Transverse colon (tissue), 4 donors: Measurements from ENCODE around the gene EZR. TPM values are rescaled to one million over a fixed set of nuclear protein-coding genes. Genes with fewer than 3 reads are reported as not detected.
A peak's percentile ranks its signal among the peaks of the same experiment; 100 is the strongest.

ENCODE experiments used
- DNase-seq: peaks from one replicate; pipeline ENCODE4 v3.0.0-alpha.2; 2019
- H3K27ac ChIP-seq, 4 donors: fragments of 200-600 bp; sonication (generic); 2 replicates each; pipeline ENCODE4 v1.5.1; 2016 to 2018; ENCODE audit warnings: inconsistent platforms in 4 of 4
- H3K27me3 ChIP-seq: fragments of 200-600 bp; sonication (generic); 2 replicates; pipeline ENCODE4 v1.5.1; 2017; ENCODE audit warnings: inconsistent platforms
- H3K36me3 ChIP-seq, 4 donors: fragments of 200-600 bp; sonication (generic); 2 replicates each; pipeline ENCODE4 v1.5.1; 2017 to 2019; ENCODE audit warnings: inconsistent platforms in 4 of 4
- H3K4me1 ChIP-seq, 4 donors: fragments of 200-600 bp; sonication (generic); 2 replicates each; pipeline ENCODE4 v1.5.1; 2017 to 2020; ENCODE audit warnings: inconsistent platforms in 4 of 4
- H3K4me3 ChIP-seq, 4 donors: fragments of 200-600 bp; sonication (generic); 1 replicate in 1 of 4; 2 replicates in 3 of 4; pipeline versions ENCODE4 v1.5.1 to v1.6.1; 2017 to 2019; ENCODE audit warnings: inconsistent platforms in 4 of 4
- H3K9me3 ChIP-seq, 2 donors: fragments of 200-600 bp; sonication (generic); 2 replicates each; pipeline ENCODE4 v1.5.1; 2017 to 2019; ENCODE audit warnings: inconsistent platforms in 2 of 2
- CTCF ChIP-seq, 5 experiments: fragments of 200-600 bp in 3 of 5; fragments of 450-650 bp in 2 of 5; sonication (generic) in 3 of 5; IDR thresholded peaks; 1 replicate in 2 of 5; 2 replicates in 3 of 5; pipeline ENCODE4 v1.5.1; 2016 to 2017; ENCODE audit warnings: antibody characterized with exemption in 5 of 5, inconsistent platforms in 3 of 5, mild to moderate bottlenecking in 2 of 5, moderate library complexity in 1 of 5
- EP300 ChIP-seq: sonication (generic); formaldehyde crosslinking; IDR thresholded peaks from one replicate; pipeline ENCODE4 v1.6.1; 2017; ENCODE audit warnings: antibody characterized with exemption, low read depth
- POLR2A ChIP-seq: fragments of 450-650 bp; IDR thresholded peaks from one replicate; pipeline ENCODE4 v1.6.1; 2016; ENCODE audit warnings: antibody characterized with exemption, mild to moderate bottlenecking, moderate library complexity
- POLR2AphosphoS5 ChIP-seq, 3 donors: sonication (generic); formaldehyde crosslinking; IDR thresholded peaks; one replicate each; pipeline ENCODE4 v1.6.1; 2016; ENCODE audit warnings: antibody characterized with exemption in 3 of 3
- WGBS, 2 donors: methylation state at CpG; one replicate each; pipeline ENCODE4 v1.1.5; 2018; ENCODE audit warnings: low coverage in 1 of 2; 5-methylcytosine and 5-hydroxymethylcytosine counted together
- in situ Hi-C, 4 donors: fragments of 200-750 bp; cut with MboI; loops; one replicate each; pipeline versions ENCODE4 v1.15.0 to v1.15.1; 2017; ENCODE audit warnings: low sequenced_read_pairs in 3 of 4, low pct_ligation_motif_present in 1 of 4, low pct_unique_long_range_greater_than_20kb in 1 of 4
- intact Hi-C: fragments of 100-400 bp; cut with DNase I; formaldehyde crosslinking; loops from one replicate; pipeline ENCODE4 v1.15.1; 2023; ENCODE audit warnings: low total_unique reads
- total RNA-seq, 4 donors: library from RNA; depleted of rRNA; stranded (reverse); fragments of >200 nt; gene quantifications; one replicate each; pipeline ENCODE4 v1.1.0, GENCODE V29; 2016

Gene EZR
- total RNA-seq, 4 donors from 2014 or later = 149 to 430 (median 319) TPM

GRCh38 chr6:158751921-158752320 is 67.2 kb downstream of the EZR start:
- Histone ChIP-seq H3K4me3 (no peak overlapping the region), H3K4me1 (peaks cover 0 to 14% (median 7%) of the 10 kb centered on the region in 4 donors), H3K9me3 (no peaks in the 10 kb centered on the region), H3K36me3 (no peaks in the 10 kb centered on the region), H3K27me3 (no peaks in the 10 kb centered on the region), H3K27ac (peak overlapping the region in 2 of 4 donors; percentile 1 to 19)
- intact Hi-C loops (no loop called here), in situ Hi-C loops (no loop called here)
- DNase-seq = peak; percentile 75
- WGBS, 2 donors = 32 to 55% methylated on average over 2 to 9 of the region's 9 CpGs
- TF ChIP-seq POLR2A (no peak), CTCF (IDR thresholded peaks at IDR 0.05) (no peak), EP300 (no peak), POLR2AphosphoS5 (IDR thresholded peaks at IDR 0.05) (peak in 1 of 3 donors; percentile 36)

- no peaks in the 10 kb centered on the region for H3K36me3 ChIP-seq
- 73 to 89% methylated on average over 3 to 9 of the region's 9 CpGs for WGBS, 2 donors
- no peak overlapping the region for H3K4me3 ChIP-seq
- TF ChIP-seq POLR2A (no peak), CTCF (IDR thresholded peaks at IDR 0.05) (no peak), EP300 (no peak), POLR2AphosphoS5 (IDR thresholded peaks at IDR 0.05) (no peak)
- H3K27ac ChIP-seq = peak overlapping the region in 1 of 4 donors; percentile 1
- no peaks in the 10 kb centered on the region for H3K9me3 ChIP-seq
- DNase-seq = no peak
- in situ Hi-C loops (no loop called here), intact Hi-C loops (no loop called here)
- H3K27me3 ChIP-seq = no peaks in the 10 kb centered on the region
- peaks cover 0 to 14% (median 7%) of the 10 kb centered on the region in 4 donors for H3K4me1 ChIP-seq
Measured at GRCh38 chr6:158751224-158751623, 67.9 kb downstream of the EZR start.

DNA sequence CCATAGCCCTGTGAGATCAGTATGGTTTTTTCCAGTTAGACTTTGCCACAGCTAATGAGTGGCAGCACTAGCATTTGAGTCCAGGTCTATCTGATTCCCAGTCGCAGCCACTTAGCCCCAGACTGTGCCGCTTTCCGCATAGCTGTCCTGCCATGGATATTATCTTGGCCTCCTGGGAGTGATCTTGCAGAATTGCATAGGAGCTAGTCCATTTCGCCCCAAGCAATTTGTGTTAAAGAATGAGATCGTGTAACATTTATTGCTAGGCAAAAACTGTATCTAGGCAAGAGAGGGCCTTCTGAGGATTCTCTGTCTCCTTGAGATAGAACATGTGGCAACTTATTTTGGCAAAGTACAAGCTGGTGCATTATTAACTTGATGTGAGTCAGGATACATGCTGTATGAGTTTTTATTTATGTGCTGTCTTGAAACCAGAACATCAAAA is 74.2 kb downstream of the EZR start:
- H3K4me3 ChIP-seq = no peak overlapping the region
- no peaks in the 10 kb centered on the region for H3K9me3 ChIP-seq
- H3K27me3 ChIP-seq = no peaks in the 10 kb centered on the region
- no peak overlapping the region for H3K27ac ChIP-seq
- WGBS, 2 donors = 92 to 97% methylated on average over 5 of the region's 5 CpGs
- in situ Hi-C loops = no loop called here
- no peak for TF ChIP-seq POLR2AphosphoS5 (IDR thresholded peaks at IDR 0.05)
- no peak for TF ChIP-seq EP300
- TF ChIP-seq POLR2A = no peak
- no peak for TF ChIP-seq CTCF (IDR thresholded peaks at IDR 0.05)
- no peaks in the 10 kb centered on the region for H3K4me1 ChIP-seq
- DNase-seq = no peak
- intact Hi-C loops = no loop called here
- H3K36me3 ChIP-seq = no peaks in the 10 kb centered on the region

DNA sequence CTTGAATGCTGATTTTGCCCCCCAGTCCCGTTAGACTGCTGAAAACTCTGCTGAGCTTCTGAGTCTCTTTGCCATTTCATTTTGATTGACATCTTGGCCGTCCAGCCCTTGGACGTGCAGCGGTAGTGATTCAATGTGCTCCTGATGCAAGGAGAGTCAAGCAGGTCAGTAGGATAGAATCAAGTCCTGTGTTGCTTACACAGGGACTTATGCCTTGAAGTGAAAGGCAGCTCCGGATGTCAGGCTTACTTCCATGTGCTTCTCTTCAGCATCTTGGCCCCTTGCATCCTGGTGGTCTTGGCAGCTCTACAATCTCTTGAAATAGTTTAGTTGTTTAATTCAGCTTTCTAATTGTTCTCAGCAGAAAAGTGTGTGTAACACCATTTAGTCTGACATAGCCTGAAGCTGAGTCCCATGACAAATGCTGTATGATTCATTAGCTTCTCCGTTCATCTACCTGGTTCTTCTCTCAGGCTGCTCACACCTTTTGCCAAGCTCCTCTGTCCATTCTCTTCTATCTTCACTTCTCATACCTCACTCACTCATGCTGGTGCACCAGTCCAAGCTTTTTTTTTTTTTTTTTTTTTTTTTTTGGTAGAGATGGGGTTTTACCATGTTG is 76.0 kb downstream of the EZR start:
- no peaks in the 10 kb centered on the region for H3K9me3 ChIP-seq
- no peaks in the 10 kb centered on the region for H3K27me3 ChIP-seq
- 74 to 90% methylated on average over 1 to 6 of the region's 6 CpGs for WGBS, 2 donors
- TF ChIP-seq EP300 (no peak), POLR2AphosphoS5 (IDR thresholded peaks at IDR 0.05) (no peak), POLR2A (no peak), CTCF (IDR thresholded peaks at IDR 0.05) (no peak)
- no peak overlapping the region for H3K27ac ChIP-seq
- H3K4me1 ChIP-seq = no peaks in the 10 kb centered on the region
- intact Hi-C loops (no loop called here), in situ Hi-C loops (no loop called here)
- H3K36me3 ChIP-seq = no peaks in the 10 kb centered on the region
- no peak overlapping the region for H3K4me3 ChIP-seq
- DNase-seq = no peak
